ENCODE measurements around the gene SARS1. TPM values are rescaled to one million over a fixed set of nuclear protein-coding genes. Genes with fewer than 3 reads are reported as not detected.
"Not testable (repeated sequence)": the region's sequence is repeated elsewhere in the genome, so short reads cannot be mapped to it uniquely, and the experiment has no call there.

The SARS1 gene, protein sequence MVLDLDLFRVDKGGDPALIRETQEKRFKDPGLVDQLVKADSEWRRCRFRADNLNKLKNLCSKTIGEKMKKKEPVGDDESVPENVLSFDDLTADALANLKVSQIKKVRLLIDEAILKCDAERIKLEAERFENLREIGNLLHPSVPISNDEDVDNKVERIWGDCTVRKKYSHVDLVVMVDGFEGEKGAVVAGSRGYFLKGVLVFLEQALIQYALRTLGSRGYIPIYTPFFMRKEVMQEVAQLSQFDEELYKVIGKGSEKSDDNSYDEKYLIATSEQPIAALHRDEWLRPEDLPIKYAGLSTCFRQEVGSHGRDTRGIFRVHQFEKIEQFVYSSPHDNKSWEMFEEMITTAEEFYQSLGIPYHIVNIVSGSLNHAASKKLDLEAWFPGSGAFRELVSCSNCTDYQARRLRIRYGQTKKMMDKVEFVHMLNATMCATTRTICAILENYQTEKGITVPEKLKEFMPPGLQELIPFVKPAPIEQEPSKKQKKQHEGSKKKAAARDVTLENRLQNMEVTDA
- 154 TPM for total RNA-seq

DNA sequence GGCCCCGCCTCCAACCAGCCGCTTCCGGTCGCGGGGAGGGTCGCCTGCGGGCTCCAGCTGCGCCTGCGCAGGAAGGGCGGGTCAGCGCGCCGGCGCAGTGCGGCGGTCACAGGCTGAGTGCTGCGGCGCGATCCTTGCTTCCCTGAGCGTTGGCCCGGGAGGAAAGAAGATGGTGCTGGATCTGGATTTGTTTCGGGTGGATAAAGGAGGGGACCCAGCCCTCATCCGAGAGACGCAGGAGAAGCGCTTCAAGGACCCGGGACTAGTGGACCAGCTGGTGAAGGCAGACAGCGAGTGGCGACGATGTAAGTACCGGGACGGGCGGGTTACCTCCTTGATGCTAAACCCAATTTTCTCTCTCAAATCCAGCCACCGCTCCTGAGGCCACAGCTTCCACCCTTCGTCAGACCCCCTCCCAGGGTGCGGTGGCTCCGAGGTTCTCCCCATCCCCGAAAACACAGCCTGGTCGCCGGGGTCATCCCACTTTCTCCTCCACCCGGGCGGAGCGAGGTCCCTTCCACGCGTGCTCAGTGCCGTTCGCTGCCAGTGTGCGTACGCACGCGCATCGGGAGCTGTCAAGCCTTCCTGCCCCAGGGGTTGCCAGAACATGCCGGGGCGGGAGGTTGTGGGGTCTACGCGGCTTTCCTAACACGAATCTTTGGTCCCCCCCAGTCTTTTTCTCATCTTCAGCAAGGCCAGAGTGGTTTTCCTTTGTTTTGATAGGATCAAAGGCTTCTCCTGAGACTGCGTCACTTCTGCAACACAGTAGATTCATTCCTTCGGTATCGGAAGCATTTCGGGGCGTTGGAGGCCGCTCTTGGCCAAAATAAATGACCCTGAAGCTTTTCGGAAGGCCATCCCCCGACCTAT, at the start of gene SARS1:
Gene SARS1 (plus strand): TSS at position 95 of the 870 bp plus-strand sequence. CDS start 75 bp downstream, at position 170.
- ATAC-seq, result peak; percentile 91

DNA sequence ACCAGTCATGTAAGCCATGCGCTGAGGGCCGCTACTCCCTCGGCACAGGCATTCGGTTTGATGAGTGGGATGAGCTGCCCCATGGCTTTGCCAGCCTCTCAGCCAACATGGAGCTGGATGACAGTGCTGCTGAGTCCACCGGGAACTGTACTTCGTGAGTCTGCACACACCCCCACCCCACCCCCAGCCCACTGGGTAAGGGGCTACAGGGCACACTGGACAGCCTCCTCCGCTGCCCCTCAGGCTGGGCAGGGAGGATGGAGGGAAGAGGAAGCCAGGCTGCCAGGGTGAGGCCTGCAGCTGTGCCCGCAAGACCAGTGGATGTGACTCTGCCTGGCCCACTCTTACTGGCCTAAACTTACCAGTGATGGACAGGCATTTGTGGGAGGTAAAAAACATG, 49.2 kb upstream of the SARS1 start:
- no peak for ATAC-seq

DNA sequence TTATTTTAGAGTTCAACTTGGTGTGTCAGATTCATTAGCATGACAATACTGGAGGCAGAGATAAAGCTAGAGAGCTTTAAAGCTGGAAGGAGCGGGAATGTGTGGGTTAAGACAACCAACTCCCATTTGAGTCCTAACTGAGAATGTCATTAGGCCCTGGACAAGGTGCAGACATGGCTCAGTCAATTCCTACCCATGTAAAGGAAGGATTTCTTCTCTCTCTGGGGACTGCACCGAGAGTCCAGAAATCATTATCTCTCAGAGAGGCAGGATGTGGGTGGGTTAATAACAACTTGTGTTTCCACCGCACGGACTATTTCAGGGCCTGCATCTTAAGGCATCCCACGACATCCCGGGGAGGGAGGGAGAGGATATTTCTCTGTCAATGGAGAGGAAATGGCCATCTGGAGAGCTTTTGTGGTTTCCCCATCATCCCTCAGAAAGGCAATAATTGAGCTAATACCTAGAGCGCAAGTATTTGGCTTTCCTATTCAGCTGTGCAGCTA, 46.7 kb upstream of the SARS1 start:
- no peak for ATAC-seq

DNA sequence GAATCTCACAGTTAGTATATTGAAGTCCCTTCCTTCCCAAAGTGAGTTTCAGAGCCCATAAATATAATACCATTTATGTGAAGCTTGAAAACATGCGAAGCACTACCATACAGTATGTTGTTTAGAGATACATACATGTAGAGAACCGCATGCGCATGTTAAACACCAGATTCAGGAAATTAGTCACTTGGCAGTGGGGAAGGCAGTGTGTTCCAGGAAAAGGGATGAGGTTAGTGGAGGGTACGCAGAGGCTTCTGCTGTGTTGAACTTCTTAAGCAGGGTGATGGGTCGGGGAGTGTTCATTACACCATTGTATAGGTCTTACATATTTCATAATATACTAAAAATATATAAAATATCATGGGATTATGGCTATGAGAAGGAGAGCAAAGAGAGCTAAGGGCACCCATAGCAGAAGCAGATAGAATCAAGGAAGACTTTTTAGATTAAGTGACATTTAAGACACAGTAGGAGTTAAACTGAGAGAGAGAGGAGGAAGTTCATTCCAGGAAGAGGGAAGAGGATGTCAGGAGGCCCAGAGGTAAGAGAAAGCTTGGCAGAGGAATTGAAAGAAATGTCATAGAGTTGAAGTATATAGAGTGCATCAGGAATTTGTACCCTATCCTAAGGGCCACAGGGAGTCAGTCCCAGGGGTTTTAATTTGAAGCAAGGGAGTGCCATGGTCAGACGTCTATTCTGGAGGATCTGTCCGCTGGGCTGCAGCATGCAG, 43.5 kb upstream of the SARS1 start:
- ATAC-seq, result no peak

DNA sequence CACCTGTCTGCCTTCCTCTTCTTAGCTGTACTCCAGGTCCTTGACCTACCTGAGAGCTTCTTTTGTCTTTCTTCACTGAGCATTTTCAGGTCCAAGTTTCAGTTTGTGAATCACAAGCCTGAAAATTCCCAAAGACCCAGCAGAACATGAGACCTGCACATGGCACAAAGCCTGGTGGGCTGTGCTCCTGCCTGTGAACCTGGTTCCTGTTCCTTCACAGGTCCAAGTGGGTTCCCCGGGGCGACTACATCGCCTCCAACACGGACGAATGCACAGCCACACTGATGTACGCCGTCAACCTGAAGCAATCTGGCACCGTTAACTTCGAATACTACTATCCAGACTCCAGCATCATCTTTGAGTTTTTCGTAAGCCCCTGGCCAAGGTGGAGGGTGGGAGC, 42.1 kb upstream of the SARS1 start:
- no peak for ATAC-seq

DNA sequence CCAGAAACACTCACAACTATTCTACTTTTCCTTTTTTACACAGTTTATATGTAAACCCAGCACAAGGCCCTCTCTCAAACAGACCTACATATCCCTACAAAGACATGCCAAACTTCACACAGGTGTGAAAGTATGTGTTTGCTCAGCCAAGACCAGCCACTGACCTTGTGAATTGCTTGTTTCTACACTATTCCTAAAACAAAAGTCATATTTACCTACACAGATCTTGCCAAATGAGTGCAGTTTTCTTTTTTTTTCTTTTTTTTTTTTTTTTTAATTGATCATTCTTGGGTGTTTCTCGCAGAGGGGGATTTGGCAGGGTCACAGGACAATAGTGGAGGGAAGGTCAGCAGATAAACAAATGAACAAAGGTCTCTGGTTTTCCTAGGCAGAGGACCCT, 37.4 kb upstream of the SARS1 start:
- ATAC-seq, result not testable (repeated sequence)

DNA sequence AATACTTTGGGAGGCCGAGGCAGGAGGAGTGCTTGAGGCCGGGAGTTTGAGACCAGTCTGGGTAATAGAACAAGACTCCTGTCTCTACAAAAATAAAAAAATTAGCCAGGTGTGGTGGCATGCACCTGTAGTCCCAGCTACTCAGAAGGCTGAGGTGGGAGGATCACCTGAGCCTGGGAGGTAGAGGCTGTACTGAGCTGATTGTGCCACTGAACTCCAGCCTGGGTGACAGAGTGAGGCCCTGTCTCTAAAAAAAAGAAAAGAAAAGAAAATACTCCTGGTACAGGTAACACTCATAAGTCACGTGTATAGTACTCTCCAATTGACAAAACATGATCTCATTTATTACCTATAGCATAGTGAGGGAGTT, 33.0 kb upstream of the SARS1 start:
- not testable (repeated sequence) for ATAC-seq

DNA sequence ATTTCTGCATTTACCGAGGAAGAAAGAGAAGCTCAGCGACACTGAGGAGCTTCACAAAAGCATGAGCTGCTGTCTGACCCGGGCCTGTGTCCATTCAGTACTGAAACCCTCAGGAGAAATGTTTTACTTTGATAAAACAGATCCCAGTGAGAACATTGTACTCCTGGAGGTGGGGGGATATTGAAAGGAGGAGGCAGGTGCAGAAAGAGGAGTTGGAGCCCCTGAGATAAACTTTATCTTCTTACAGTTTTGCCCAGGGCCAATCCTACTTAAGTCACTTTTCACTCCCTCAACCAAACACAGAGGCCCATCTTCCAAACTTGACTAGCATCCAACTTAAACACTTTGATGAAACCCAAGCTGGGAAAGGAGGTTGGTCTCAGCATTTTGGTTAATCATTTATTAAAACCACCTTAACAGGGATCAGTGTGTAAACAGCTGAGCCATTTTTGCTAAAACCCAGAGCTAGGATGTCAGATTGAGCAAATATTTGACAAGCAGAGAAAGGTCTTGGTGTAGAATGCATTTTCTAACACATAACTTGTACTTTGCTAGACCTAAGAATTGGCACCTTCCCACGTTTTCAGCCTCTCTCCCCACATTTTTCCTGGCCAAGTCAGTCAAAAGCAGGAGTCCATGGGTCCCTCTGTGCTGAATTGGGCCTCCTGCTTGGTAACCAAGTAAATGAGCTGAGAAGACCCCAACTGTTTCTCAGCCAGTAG, 32.5 kb upstream of the SARS1 start:
- ATAC-seq, result no peak

DNA sequence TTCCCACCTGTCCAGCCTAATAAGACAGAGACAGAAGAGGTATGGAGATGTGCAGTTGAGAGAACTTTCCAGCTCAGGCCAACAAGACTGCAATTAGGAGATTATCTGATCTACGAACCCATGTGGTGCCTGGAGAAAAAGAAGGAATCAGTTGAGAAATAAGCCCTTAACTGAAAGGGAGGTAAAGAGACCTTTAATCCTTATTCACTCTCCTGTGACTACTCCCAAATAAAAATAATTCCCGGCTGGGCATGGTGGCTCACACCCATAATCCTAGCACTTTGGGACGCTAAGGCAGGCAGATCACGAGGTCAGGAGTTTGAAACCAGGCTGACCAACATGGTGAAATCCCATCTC, 31.9 kb upstream of the SARS1 start:
- ATAC-seq, result no peak

DNA sequence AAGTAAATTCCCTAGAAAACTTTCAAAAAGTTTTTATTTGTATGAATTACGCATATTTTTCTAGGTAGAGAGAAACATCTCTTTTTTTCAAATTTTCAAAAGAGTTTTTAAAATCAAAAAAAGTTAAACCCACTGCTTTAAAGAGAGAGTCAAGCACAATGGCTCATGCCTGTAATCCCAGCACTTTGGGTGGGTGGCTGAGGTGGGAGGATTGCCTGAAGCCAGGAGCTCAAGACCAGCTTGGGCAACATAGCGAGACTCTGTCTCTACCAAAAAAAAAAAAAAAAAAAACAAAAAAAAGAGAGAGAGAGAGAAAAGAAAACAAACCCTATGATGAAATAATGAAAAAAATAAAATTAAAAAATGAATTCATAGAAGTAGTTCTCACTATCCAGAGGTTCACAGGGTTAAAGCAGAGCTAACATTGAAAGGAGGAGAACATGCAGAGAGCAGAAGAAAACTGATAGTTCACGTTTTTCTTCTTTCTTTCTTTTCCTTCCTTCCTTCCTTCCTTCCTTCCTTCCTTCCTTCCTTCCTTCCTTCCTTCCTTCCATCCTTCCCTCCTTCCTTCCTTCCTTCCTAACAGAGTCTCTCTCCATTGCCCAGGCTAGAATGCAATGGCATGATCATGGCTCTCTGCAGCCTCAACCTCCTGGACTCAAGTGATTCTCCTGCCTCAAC, 30.5 kb upstream of the SARS1 start:
- ATAC-seq, result no peak

DNA sequence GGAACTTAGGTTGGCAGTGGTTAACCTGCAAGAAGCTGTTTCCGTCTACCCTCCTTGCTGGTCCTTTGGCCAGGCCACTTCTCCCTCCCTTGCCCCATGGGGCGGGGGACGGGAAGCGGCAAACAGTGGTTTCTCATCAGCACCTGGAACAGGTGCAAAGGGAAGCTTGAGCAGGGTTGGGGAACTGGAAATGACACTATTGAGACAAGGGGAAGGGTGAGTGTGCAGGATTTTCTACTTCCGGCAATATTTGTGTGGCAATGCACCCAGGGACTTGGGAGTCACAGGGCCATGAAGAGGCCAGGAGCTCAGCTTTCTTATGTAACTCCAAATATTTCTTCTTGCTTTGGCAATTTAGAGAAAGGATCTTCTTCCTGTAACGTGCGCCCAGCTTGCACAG, 29.0 kb upstream of the SARS1 start:
- peak; percentile 51 for ATAC-seq

DNA sequence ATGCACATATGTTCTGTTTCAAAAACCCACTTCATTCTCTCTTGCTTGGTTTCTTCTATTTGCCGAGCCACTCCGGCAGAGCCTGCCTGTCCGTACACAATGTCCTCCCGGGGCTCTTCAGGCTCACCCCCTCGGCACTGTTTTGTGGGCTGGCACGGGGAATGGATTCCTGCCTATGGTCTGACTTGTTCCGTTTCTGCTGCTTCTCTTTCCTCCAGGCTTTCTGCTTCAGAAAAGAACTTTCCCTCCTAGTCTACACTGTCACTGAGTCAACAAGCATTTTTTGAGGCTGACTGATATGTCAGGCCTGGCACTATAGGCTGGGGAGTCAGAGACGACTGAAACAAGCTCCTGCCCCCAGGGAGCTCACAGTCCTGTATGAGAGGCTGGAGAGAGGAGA, 28.4 kb upstream of the SARS1 start:
- ATAC-seq, result peak; percentile 56

DNA sequence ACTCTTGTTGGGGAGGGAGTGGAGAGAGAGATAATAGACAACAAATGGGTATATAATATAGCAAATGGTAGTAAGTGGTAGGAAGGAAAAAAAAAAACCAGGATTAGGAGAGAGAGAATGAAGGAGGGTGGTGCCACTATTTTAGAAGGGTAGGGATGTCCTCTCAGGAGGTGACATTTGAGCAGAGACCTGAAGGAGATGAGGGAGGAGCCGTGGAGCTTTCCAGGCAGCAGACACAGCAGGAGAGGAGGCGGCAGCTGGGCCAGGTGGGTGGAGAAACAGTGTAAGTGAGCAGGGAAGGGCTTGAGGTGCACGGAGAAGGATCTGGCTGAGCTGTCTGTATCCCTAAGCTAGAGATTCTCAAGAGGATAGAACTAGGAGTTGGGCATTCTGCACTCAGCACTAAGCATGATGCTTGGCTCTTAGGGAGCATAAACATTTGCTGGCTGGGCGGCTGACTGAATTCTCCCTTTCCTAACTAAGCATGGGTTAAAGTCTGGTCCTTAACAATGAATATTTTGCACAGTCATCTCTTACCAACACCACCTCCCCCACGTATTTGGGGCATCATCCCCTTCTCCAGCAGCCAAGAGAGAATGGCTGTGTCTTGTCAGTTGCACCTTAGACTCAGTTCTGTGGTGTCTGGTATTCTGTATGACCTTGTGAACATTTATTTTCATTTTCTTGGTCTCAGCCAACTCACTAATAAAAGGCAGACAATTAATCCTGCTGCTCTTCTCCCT, 27.6 kb upstream of the SARS1 start:
- no peak for ATAC-seq

DNA sequence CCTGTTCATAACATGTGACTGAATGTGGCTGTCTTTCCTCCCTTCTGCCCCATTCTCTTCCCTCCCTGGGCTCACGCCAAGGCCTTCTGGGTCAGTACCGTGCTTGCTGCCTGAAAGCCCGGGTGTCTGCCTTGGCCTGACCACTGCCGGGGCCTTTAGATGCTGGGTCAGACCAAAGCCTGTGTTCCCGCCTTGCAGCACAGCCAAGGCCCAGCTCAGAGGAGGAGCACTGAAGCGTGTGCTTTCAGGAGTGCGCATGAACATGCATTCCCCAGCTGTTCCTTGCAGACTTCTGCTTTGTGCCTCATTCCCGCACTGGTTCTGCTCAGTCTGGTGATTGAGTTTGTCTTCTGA, 27.0 kb upstream of the SARS1 start:
- no peak for ATAC-seq

DNA sequence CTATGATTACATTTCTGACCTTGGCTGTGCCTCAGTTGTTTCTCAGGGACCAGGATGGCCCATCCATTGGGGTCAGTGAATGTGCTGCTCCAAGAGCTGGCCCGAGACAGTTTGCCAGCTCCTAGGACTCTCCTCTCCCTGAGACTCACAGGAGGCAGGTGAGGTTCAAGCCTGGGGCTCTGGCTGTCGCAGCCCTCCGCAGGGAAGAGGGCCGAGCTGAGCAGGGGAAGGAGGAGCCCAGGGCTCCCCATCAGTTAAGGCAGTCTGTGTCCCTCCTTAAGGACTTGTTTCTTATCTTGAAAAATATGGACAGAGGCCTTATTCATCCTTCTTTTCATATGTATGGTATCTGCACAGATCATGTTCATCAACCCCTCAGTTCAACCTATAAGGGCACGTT, 26.6 kb upstream of the SARS1 start:
- no peak for ATAC-seq

DNA sequence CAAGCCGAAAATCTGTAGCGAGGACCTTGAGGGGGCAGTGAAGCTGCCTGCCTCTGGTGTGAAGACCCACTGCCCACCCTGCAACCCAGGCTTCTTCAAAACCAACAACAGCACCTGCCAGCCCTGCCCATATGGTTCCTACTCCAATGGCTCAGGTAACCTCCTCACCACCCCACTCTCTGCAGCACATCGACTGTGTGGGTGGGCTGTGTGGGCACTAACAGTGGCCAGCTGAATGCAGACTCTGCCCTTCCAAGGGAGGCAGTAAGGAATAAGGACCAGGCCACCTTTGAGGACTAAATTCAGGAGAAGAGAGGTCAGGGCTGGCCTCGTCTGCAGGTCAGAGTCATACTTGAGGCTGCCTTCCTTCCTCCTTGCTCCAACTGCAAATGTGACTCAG, 25.5 kb upstream of the SARS1 start:
- no peak for ATAC-seq

DNA sequence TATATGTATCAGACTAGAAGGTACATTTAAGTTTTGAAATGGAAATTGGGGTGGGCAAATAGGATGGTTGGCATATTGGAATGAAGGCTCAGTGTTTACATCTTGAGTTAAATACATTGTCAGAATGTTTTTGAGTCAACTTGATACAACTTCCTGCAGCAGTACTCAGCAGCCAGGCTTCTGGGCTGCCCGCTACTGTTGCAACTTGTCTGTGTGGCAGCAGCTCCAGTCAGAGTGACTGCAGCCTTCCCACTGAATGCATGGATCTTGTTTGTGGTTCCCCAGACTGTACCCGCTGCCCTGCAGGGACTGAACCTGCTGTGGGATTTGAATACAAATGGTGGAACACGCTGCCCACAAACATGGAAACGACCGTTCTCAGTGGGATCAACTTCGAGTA, 24.9 kb upstream of the SARS1 start:
- no peak for ATAC-seq

DNA sequence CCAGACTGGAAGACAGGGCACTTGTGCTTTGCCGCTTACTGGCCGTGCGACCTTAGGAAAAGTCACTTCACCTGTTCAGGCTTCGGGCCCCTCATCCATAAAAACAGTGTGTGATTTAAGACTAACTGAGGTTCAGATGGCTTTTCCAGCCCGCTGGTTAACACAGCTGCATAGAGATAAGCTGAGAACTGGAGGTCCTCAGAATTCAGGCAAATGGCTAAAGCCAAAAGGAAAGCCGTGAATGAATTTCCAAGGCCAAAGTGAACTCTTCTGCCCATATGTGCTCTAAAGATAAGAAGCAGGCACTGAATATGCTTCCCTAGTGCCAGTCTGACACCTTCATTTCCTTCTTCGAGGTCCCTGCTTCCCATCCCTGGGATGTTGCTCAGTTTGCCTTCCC, 23.5 kb upstream of the SARS1 start:
- no peak for ATAC-seq

DNA sequence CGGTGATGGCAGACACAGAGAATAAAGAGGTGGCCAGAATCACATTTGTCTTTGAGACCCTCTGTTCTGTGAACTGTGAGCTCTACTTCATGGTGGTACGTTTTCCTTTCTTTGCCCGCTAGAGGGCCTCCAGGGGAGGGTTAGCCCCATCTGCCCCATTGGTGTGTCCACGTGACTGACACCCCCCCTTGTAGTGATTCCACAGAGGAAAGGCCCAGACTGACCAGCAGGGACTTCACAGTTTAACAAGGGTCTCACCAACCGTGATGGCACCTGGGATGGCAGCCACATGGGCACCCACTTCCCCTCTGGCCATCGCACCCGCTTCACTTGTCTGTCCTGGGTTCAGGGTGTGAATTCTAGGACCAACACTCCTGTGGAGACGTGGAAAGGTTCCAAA, 22.3 kb upstream of the SARS1 start:
- ATAC-seq, result no peak

DNA sequence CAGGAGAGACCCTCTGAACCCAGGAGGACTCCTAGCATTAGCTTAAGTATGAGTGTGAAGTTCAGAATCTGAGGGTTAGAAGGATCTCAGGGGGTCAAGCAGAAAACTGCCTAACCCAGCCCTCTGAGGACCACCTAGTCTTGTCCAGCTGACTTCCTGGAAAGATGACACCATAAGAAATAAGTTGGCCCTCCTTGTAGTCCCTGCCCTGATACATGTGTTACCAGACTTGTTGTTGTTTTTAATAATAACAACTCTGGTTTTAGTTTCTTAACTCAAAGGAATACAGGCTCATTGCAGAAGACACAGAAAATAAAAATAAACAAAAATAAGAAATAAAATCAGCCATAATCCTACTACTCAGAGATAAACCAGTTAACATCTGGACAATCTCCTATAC, 21.8 kb upstream of the SARS1 start:
- ATAC-seq, result no peak

DNA sequence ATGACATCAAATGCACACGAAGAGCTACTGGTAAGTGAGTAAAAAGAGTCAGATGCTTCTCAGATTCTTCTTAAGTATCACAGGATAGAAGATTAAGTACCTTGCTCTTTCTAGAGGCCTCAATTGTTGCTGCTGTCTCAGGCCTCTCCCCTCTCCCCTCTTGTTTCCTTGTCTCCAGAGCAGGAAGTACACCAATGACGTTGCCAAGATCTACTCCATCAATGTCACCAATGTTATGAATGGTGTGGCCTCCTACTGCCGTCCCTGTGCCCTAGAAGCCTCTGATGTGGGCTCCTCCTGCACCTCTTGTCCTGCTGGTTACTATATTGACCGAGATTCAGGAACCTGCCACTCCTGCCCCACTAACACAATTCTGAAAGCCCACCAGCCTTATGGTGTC, 21.3 kb upstream of the SARS1 start:
- ATAC-seq, result no peak

Measured in esophagus mucosa (tissue), 1 donor.